Smooth muscle cell (in vitro differentiated cells): Measurements from ENCODE around the gene APLF. TPM values are rescaled to one million over a fixed set of nuclear protein-coding genes. Genes with fewer than 3 reads are reported as not detected.
"Not testable (repeated sequence)": the region's sequence is repeated elsewhere in the genome, so short reads cannot be mapped to it uniquely, and the experiment has no call there.

Source experiments
- DNase-seq: peaks from one replicate; lab custom pipeline; 2025; ENCODE audit not compliant: unreplicated experiment; lab: John Stamatoyannopoulos, UW
- H2AFZ ChIP-seq: fragments of 200-600 bp; sonication (generic); 2 replicates; pipeline ENCODE4 v1.6.0; 2016; ENCODE audit warnings: antibody characterized with exemption, low read depth, mild to moderate bottlenecking
- H3F3A ChIP-seq: fragments of 200-600 bp; sonication (generic); 2 replicates; pipeline ENCODE4 v1.6.0; 2017; ENCODE audit warnings: antibody characterized with exemption, low read depth
- H3K27ac ChIP-seq: fragments of 200-600 bp; sonication (generic); 2 replicates; pipeline ENCODE4 v1.5.1; 2016; ENCODE audit warnings: low read depth, mild to moderate bottlenecking
- H3K27me3 ChIP-seq: fragments of 200-600 bp; sonication (generic); 2 replicates; pipeline ENCODE4 v1.6.1; 2016; ENCODE audit warnings: low read depth, mild to moderate bottlenecking
- H3K36me3 ChIP-seq: fragments of 200-600 bp; sonication (generic); 2 replicates; pipeline ENCODE4 v1.5.1; 2016; ENCODE audit warnings: low read depth
- H3K4me1 ChIP-seq: fragments of 200-600 bp; sonication (generic); 2 replicates; pipeline ENCODE4 v1.5.1; 2016; ENCODE audit warnings: low read depth
- H3K4me2 ChIP-seq: fragments of 200-600 bp; sonication (generic); 2 replicates; pipeline ENCODE4 v1.6.0; 2016; ENCODE audit warnings: mild to moderate bottlenecking
- H3K4me3 ChIP-seq: fragments of 200-600 bp; sonication (generic); 2 replicates; pipeline ENCODE4 v1.5.1; 2016; ENCODE audit warnings: mild to moderate bottlenecking
- H3K79me2 ChIP-seq: fragments of 200-600 bp; sonication (generic); 2 replicates; pipeline ENCODE4 v1.6.0; 2016; ENCODE audit warnings: low read depth, mild to moderate bottlenecking
- H3K9ac ChIP-seq: fragments of 200-600 bp; sonication (generic); 2 replicates; pipeline ENCODE4 v1.6.0; 2016; ENCODE audit warnings: low read depth
- H3K9me3 ChIP-seq: fragments of 200-600 bp; sonication (generic); replicated peaks from 2 replicates; pipeline ENCODE4 v1.5.1; 2016; ENCODE audit warnings: low read depth
- H4K20me1 ChIP-seq: fragments of 200-600 bp; sonication (generic); 2 replicates; pipeline ENCODE4 v1.6.0; 2016; ENCODE audit warnings: low read depth
- CTCF ChIP-seq: fragments of 200-600 bp; sonication (generic); IDR thresholded peaks from 2 replicates; pipeline ENCODE4 v1.5.1; 2017; ENCODE audit warnings: borderline replicate concordance, mild to moderate bottlenecking, antibody characterized with exemption; ENCODE audit not compliant: insufficient read depth, poor library complexity, severe bottlenecking
- WGBS: methylation state at CpG from one replicate; pipeline ENCODE4 v1.1.7; 2016; ENCODE audit warnings: low lambda C conversion rate; 5-methylcytosine and 5-hydroxymethylcytosine counted together
- polyA plus RNA-seq: library from polyadenylated mRNA; unstranded; fragments of >200 nt; fragmentation: Nextera tagmentation; extraction: Ambion mirVana; gene quantifications from 2 replicates; pipeline ENCODE4 v1.2.1, GENCODE V29; 2016
- total RNA-seq: library from RNA; depleted of rRNA; stranded (reverse); fragments of >200 nt; gene quantifications from 2 replicates; pipeline ENCODE4 v1.2.3, GENCODE V29; 2014

APLF gene
- total and polyA plus RNA-seq, 2 experiments from 2014 or later = 3.4 to 8.0 TPM

- no peaks in the 10 kb centered on the region for H3K79me2 ChIP-seq
- DNase-seq = no peak
- no peaks in the 10 kb centered on the region for H3F3A ChIP-seq
- H3K4me2 ChIP-seq = no peak overlapping the region
- no peaks in the 10 kb centered on the region for H3K27me3 ChIP-seq
- H3K36me3 ChIP-seq = no peaks in the 10 kb centered on the region
- H2AFZ ChIP-seq = no peak overlapping the region
- no peak for TF ChIP-seq CTCF
- no peak overlapping the region for H3K27ac ChIP-seq
- no peak overlapping the region for H3K9ac ChIP-seq
- no peaks in the 10 kb centered on the region for H3K9me3 ChIP-seq
- 65% methylated on average over 4 of the region's 4 CpGs for WGBS
- H3K4me1 ChIP-seq = no peaks in the 10 kb centered on the region
- no peaks in the 10 kb centered on the region for H4K20me1 ChIP-seq
- no peak overlapping the region for H3K4me3 ChIP-seq
Measured at GRCh38 chr2:68565858-68566257, 98.5 kb downstream of the APLF start.

GRCh38 chr2:68566362-68566761, 99.0 kb downstream of the APLF start:
- Histone ChIP-seq H4K20me1 (no peaks in the 10 kb centered on the region), H3K27me3 (no peaks in the 10 kb centered on the region), H3K79me2 (no peaks in the 10 kb centered on the region), H3K27ac (no peak overlapping the region), H3K36me3 (no peaks in the 10 kb centered on the region), H3K4me1 (no peaks in the 10 kb centered on the region), H3K9me3 (no peaks in the 10 kb centered on the region), H3K9ac (no peak overlapping the region), H3K4me2 (no peak overlapping the region), H2AFZ (no peak overlapping the region), H3K4me3 (no peak overlapping the region), H3F3A (no peaks in the 10 kb centered on the region)
- WGBS = 92% methylated on average over 3 of the region's 3 CpGs
- no peak for DNase-seq
- no peak for TF ChIP-seq CTCF

- H3K4me2 ChIP-seq = no peak overlapping the region
- no peak overlapping the region for H2AFZ ChIP-seq
- no peaks in the 10 kb centered on the region for H3K36me3 ChIP-seq
- TF ChIP-seq CTCF = no peak
- H3K27me3 ChIP-seq = no peaks in the 10 kb centered on the region
- no peak overlapping the region for H3K4me3 ChIP-seq
- no peak overlapping the region for H3K9ac ChIP-seq
- DNase-seq = no peak
- WGBS = 100% methylated on average over 1 of the region's 1 CpG
- H3K4me1 ChIP-seq = no peaks in the 10 kb centered on the region
- H3F3A ChIP-seq = no peaks in the 10 kb centered on the region
- no peaks in the 10 kb centered on the region for H4K20me1 ChIP-seq
- H3K79me2 ChIP-seq = no peaks in the 10 kb centered on the region
- no peak overlapping the region for H3K27ac ChIP-seq
- no peaks in the 10 kb centered on the region for H3K9me3 ChIP-seq
Measured at GRCh38 chr2:68568116-68568515, 100.7 kb downstream of the APLF start.

- Histone ChIP-seq H3K27ac (no peak overlapping the region), H3K36me3 (no peaks in the 10 kb centered on the region), H3K9ac (no peak overlapping the region), H4K20me1 (no peaks in the 10 kb centered on the region), H3K4me1 (no peaks in the 10 kb centered on the region), H3K27me3 (no peaks in the 10 kb centered on the region), H3K9me3 (no peaks in the 10 kb centered on the region), H3K4me3 (no peak overlapping the region), H2AFZ (no peak overlapping the region), H3K79me2 (no peaks in the 10 kb centered on the region), H3K4me2 (no peak overlapping the region), H3F3A (no peaks in the 10 kb centered on the region)
- no peak for DNase-seq
- TF ChIP-seq CTCF = no peak
- 94% methylated on average over 1 of the region's 1 CpG for WGBS
Measured at GRCh38 chr2:68569604-68570003, 102.2 kb downstream of the APLF start.

- H3K4me2 ChIP-seq, DNase-seq, H3K4me1 ChIP-seq, H3K9ac ChIP-seq, H2AFZ ChIP-seq, H3K27me3 ChIP-seq, H4K20me1 ChIP-seq, H3K79me2 ChIP-seq, H3K27ac ChIP-seq, H3K4me3 ChIP-seq, H3F3A ChIP-seq, H3K36me3 ChIP-seq, H3K9me3 ChIP-seq: not testable (repeated sequence)
- WGBS = 94% methylated on average over 4 of the region's 4 CpGs
Measured at GRCh38 chr2:68570434-68570833, 103.0 kb downstream of the APLF start.
